Activated T-helper 1 cell treated with anti-CD3 and anti-CD28 coated beads, Interleukin-12 subunit alpha, Interleukin-12 subunit beta, Interleukin-2, Interleukin-4 antibody, amounts not matched to agents 30 ng/mL and 10 ng/mL and 1 ng/mL, durations not matched to agents 14 hours and 24 hours and 36 hours (primary cell): ENCODE data around the gene ZNFX1. TPM values are rescaled to one million over a fixed set of nuclear protein-coding genes. Genes with fewer than 3 reads are reported as not detected.
"Not testable (repeated sequence)": the region's sequence is repeated elsewhere in the genome, so short reads cannot be mapped to it uniquely, and the experiment has no call there.

Source experiments
- DNase-seq: peaks from one replicate; pipeline ENCODE4 v3.0.0; 2021; ENCODE audit warnings: low spot score
- H3K27ac Mint-ChIP-seq: one replicate; pipeline ENCODE4 v1.8.0; 2021; ENCODE audit warnings: mild to moderate bottlenecking, mixed read lengths
- H3K27me3 Mint-ChIP-seq: one replicate; pipeline ENCODE4 v1.8.0; 2022; ENCODE audit warnings: mild to moderate bottlenecking, moderate library complexity, mixed read lengths; ENCODE audit not compliant: insufficient read depth
- H3K36me3 Mint-ChIP-seq: one replicate; pipeline ENCODE4 v1.8.0; 2021; ENCODE audit warnings: low read depth, mixed read lengths
- H3K4me1 Mint-ChIP-seq: one replicate; pipeline ENCODE4 v1.8.0; 2021; ENCODE audit warnings: low read depth, mixed read lengths
- H3K4me3 Mint-ChIP-seq: one replicate; pipeline ENCODE4 v1.8.0; 2021; ENCODE audit warnings: mild to moderate bottlenecking, moderate library complexity, mixed read lengths
- H3K9me3 Mint-ChIP-seq: one replicate; pipeline ENCODE4 v1.8.0; 2021; ENCODE audit warnings: mixed read lengths
- intact Hi-C: fragments of 100-400 bp; cut with micrococcal nuclease; formaldehyde crosslinking; loops from one replicate; pipeline ENCODE4 v1.15.1; 2024
- total RNA-seq: library from RNA; stranded (reverse); gene quantifications from 2 replicates; pipeline ENCODE4 v1.2.3, GENCODE V29; 2022

ZNFX1 gene
- total RNA-seq, 1 donor from 2014 or later = 68.9 TPM

DNA sequence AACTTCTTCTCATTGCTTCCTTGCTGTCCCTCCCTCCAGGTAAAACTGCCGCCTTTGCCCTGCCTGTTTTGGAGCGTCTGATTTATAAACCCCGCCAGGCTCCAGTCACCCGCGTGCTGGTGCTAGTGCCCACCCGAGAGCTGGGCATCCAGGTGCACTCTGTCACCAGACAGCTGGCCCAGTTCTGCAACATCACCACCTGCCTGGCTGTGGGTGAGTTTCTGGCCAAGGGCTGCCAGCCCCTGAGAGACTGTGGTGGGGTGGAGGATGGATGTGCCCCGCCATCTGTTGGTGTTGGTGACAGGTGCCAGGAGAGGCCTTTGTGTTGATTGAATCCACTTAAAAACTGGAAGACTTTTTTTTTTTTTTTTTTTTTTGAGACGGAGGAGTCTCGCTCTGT, 49.2 kb downstream of the ZNFX1 start:
- Mint-ChIP-seq H3K27me3 (no peaks in the 10 kb centered on the region), H3K9me3 (no peaks in the 10 kb centered on the region), H3K36me3 (peaks cover 44% of the 10 kb centered on the region), H3K4me3 (no peak overlapping the region), H3K4me1 (no peaks in the 10 kb centered on the region), H3K27ac (no peak overlapping the region)
- intact Hi-C loops = no loop called here
- DNase-seq = no peak

DNA sequence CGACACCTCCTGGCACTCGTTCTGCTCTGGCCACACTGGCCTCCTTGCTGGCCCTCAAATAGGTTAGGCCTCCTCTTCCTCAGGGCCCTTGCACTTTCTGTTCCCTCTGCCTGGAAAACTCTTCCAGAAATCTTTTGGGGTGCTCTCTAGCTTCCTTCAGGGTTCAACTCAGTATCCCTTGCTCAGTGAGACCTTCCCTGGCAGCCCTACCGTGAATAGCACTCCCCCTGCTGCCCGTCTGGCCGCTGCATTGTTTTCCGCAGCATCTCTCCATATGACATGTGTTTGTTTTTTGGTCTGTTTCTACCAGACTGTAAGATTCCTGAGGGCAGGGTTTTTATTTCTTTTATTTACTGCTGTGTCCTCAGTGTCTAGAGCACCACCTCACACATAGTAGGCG, 52.0 kb downstream of the ZNFX1 start:
- H3K27me3 Mint-ChIP-seq = no peaks in the 10 kb centered on the region
- H3K4me1 Mint-ChIP-seq = peaks cover 2% of the 10 kb centered on the region
- no peak for DNase-seq
- intact Hi-C loops = no loop called here
- no peak overlapping the region for H3K4me3 Mint-ChIP-seq
- H3K36me3 Mint-ChIP-seq = peaks cover 42% of the 10 kb centered on the region
- H3K27ac Mint-ChIP-seq = no peak overlapping the region
- no peaks in the 10 kb centered on the region for H3K9me3 Mint-ChIP-seq

DNA sequence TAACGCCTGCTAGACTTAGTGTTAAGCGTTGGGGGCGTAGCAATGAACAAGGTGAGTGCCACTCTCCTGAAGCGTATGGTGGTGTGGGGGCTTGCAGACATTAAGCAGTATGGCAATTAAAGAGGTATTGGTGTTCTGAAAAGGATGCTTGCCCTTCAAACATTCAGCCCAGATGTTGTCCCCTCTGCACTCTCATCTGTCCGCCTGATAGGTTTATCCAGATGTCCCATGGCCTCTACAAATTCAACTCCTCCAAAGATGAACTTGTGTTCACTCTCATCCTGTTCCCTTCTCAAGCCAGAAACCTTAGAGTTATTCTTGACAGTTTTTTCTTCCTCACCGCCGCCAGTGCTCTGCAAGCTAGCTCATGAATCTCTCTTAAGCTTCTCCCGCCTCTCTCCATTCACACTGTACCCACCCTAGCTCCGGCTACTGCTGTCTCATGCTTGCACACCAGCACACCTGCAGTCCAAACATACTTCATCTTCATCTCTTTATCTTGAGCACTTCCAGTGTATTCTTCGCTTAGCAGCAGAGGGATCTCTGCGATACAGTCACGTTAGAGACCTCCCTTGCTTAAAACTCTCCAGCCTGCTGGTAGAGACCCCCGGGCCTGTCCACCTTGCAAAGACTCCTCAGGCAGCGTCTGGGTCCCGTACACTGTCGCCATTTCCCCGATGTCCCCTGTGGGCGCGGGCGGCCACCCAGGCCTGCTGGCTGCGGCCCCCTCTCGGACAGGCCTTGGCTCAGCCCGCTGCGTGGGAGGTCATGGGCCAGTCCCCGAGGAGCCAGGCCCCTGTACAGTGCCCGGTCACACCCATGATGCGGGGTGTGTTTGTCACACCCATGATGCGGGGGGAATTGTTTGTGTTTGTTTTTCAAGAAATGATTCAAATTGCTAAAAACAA, 57.7 kb downstream of the ZNFX1 start:
- no peak for DNase-seq
- peaks cover 22% of the 10 kb centered on the region for H3K36me3 Mint-ChIP-seq
- no peaks in the 10 kb centered on the region for H3K9me3 Mint-ChIP-seq
- peak overlapping the region; percentile 98 for H3K27ac Mint-ChIP-seq
- H3K4me3 Mint-ChIP-seq = peak overlapping the region; percentile 97
- intact Hi-C loops = loop anchor here (1.0 to 5.0 kb wide), 6 partner anchors 32 to 892 kb away; partner anchors contain the start of genes ARFGEF2, CSE1L, STAU1 and UBE2V1
- no peaks in the 10 kb centered on the region for H3K27me3 Mint-ChIP-seq
- H3K4me1 Mint-ChIP-seq = peaks cover 26% of the 10 kb centered on the region

DNA sequence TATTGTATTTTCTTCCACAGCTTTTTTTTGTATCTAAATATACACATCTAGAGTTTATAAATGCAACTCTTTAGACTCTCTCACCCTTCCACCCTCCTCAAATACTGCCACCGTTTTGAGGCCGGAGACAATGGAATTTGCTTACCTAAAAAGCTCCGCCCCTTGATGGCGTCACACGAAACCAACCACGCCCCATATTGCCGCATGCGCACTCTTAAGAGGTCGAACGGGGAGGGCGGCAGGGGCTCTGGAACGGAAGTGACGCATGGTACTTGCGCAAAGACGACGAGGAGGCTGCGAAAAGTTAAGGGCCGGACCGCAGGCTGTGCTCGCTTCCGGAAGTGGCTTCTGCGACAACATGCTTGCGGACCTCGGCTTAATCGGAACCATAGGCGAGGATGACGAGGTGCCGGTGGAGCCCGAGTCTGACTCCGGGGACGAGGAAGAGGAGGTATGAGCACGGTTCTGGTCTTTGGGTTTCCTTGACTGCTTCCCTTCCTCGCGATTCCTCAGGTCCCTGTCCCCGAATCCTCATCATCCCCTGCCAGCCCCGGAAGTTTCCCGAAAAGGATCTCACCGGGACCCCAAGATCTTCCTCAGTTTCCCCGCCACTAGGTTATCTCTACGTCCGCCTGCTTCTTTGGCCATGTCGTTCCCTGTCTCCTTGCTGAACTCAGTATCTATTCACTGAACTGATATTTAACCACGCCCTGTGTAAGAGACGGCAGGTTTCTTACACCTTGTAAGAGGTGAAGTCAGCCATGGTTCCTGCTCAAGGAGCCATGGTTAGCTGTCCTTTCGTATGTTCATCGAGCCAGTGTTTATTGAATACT, 58.5 kb downstream of the ZNFX1 start, which contains the start of gene DDX27:
Gene DDX27, plus strand, starts transcription at position 326 of the 833 bp plus-strand sequence. Its CDS starts 33 bp downstream, at position 359.
- peak; percentile 95 for DNase-seq
- H3K4me3 Mint-ChIP-seq = peak within 1 kb of the TSS; percentile 97
- H3K9me3 Mint-ChIP-seq = no peaks in the 10 kb centered on the region
- peak within 1 kb of the TSS; percentile 98 for H3K27ac Mint-ChIP-seq
- H3K4me1 Mint-ChIP-seq = peaks cover 26% of the 10 kb centered on the region
- intact Hi-C loops = loop anchor here (1.0 to 5.0 kb wide), 5 partner anchors 31 to 893 kb away; partner anchors contain the start of genes ARFGEF2, CSE1L, STAU1 and UBE2V1
- H3K27me3 Mint-ChIP-seq = no peaks in the 10 kb centered on the region
- H3K36me3 Mint-ChIP-seq = peaks cover 18% of the 10 kb centered on the region

DNA sequence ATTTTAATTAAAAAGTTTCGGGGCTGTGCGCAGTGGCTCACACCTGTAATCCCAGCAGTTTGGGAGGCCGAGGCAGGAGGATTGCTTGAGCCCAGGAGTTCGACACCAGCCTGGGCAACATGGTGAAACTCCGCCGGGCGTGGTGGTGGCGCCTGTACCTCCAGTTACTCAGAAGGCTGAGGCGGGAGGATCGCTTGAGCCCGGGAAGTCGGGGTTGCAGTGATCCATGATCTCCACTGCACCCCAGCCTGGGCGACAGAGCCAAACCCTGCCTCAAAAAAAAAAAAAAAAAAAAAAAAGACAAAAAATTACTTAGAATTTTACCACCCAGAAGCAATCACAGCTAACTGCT, 59.1 kb downstream of the ZNFX1 start:
- H3K27ac Mint-ChIP-seq = peak overlapping the region; percentile 98
- peaks cover 26% of the 10 kb centered on the region for H3K4me1 Mint-ChIP-seq
- not testable (repeated sequence) for H3K27me3 Mint-ChIP-seq, H3K9me3 Mint-ChIP-seq, DNase-seq, H3K4me3 Mint-ChIP-seq
- H3K36me3 Mint-ChIP-seq = peaks cover 14% of the 10 kb centered on the region
- intact Hi-C loops = loop anchor here (1.0 to 5.0 kb wide), 5 partner anchors 30 to 894 kb away; partner anchors contain the start of genes ARFGEF2, CSE1L, STAU1 and UBE2V1

DNA sequence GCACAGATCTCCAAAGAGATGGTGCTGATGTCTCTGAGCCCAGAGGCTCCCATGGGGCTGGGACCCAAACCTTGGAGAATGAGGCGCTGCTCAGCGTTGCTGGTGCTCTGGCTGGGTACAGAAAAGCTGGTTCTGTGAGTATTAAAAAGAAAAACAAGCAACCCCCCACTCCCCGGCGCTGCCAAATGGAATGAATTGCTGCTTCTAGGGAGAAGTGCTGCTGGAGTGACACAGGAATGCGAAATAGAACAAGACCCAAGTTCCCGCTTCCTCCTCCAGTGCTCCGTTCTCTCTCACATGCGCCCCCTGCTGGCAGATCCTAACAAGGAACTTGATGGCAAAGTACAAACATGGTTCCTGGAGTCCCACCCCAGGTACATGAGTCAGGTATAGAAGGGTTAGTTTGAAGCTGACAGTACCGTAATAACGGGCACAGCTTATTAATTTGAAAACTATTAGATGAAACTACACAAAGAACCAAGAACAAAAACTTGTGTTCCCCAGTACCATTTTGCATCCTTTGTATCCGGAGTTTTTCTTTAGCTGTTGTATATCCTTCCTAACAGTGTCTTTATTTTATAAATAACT, 60.8 kb downstream of the ZNFX1 start:
- peaks cover 9% of the 10 kb centered on the region for H3K36me3 Mint-ChIP-seq
- H3K27ac Mint-ChIP-seq = peak overlapping the region; percentile 46
- H3K4me1 Mint-ChIP-seq = peaks cover 26% of the 10 kb centered on the region
- peak; percentile 83 for DNase-seq
- intact Hi-C loops = loop anchor here (1.0 to 5.0 kb wide), 5 partner anchors 51 to 895 kb away; partner anchors contain the start of genes ARFGEF2 and UBE2V1
- peak overlapping the region; percentile 62 for H3K4me3 Mint-ChIP-seq
- no peaks in the 10 kb centered on the region for H3K27me3 Mint-ChIP-seq
- H3K9me3 Mint-ChIP-seq = no peaks in the 10 kb centered on the region

DNA sequence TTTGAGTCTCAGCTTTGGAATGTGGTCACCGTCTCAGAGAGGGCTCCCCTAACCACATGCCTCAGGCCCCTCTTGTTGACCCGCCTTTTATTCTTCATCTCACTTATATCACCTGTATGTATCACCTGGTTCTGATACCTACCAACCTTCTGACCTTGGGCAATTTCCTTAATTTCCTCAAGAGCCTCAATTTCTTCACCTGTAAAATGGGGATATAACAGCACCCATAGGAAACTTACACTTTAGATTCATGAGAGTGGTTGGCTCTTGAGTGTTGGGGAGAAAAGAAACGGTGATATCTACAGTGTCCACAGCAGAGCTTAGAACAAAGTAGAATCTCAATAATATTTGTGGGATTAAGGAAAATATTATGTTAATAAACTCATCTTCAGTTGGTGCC, 62.6 kb downstream of the ZNFX1 start:
- peaks cover 6% of the 10 kb centered on the region for H3K36me3 Mint-ChIP-seq
- no peak overlapping the region for H3K4me3 Mint-ChIP-seq
- peaks cover 3% of the 10 kb centered on the region for H3K9me3 Mint-ChIP-seq
- H3K27ac Mint-ChIP-seq = no peak overlapping the region
- no peak for DNase-seq
- intact Hi-C loops = loop anchor here (5.0 kb wide), 2 partner anchors 293 to 897 kb away; partner anchors contain the start of genes ARFGEF2 and UBE2V1
- H3K4me1 Mint-ChIP-seq = peaks cover 18% of the 10 kb centered on the region
- peaks cover 2% of the 10 kb centered on the region for H3K27me3 Mint-ChIP-seq

DNA sequence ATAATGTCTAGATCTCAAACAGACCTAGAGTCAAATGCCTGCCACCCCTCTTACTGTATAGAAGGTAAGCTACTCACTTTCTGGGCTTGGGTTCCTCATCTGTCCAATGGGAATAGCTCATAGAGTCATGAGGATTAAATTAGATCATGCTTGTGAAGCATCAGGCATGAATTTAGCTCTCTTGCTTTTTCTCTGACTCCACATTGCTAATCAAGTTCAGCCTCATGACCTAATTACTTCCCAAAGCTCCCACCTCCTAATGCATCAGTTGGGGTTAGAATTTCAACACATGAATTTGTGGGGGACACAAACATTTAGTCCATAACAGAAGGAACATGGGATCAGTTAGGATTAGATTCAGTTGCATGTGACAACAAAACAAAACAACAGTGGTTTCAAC, 63.3 kb downstream of the ZNFX1 start:
- H3K9me3 Mint-ChIP-seq = peaks cover 6% of the 10 kb centered on the region
- H3K36me3 Mint-ChIP-seq = peaks cover 2% of the 10 kb centered on the region
- H3K4me3 Mint-ChIP-seq = no peak overlapping the region
- intact Hi-C loops = no loop called here
- DNase-seq = no peak
- no peak overlapping the region for H3K27ac Mint-ChIP-seq
- peaks cover 2% of the 10 kb centered on the region for H3K27me3 Mint-ChIP-seq
- peaks cover 13% of the 10 kb centered on the region for H3K4me1 Mint-ChIP-seq

DNA sequence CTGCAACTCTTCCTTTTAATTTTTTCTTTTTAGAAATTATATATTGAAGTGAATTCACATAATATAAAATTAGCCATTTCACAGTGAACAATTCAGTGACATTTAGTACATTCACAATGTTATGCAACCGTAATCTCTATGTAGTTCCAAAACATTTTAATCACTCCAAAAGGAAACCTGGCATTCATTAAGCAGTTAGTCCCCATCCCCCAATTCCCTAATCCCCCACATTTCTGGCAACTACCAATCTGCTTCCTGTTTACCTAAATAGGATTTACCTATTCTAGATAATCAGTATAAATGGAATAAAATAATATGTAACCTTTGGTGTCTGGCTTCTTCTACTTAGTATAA, 67.1 kb downstream of the ZNFX1 start:
- peaks cover 2% of the 10 kb centered on the region for H3K27me3 Mint-ChIP-seq
- no peak for DNase-seq
- no peaks in the 10 kb centered on the region for H3K4me1 Mint-ChIP-seq
- no peak overlapping the region for H3K27ac Mint-ChIP-seq
- H3K9me3 Mint-ChIP-seq = peaks cover 6% of the 10 kb centered on the region
- intact Hi-C loops = no loop called here
- peaks cover 2% of the 10 kb centered on the region for H3K36me3 Mint-ChIP-seq
- H3K4me3 Mint-ChIP-seq = no peak overlapping the region

DNA sequence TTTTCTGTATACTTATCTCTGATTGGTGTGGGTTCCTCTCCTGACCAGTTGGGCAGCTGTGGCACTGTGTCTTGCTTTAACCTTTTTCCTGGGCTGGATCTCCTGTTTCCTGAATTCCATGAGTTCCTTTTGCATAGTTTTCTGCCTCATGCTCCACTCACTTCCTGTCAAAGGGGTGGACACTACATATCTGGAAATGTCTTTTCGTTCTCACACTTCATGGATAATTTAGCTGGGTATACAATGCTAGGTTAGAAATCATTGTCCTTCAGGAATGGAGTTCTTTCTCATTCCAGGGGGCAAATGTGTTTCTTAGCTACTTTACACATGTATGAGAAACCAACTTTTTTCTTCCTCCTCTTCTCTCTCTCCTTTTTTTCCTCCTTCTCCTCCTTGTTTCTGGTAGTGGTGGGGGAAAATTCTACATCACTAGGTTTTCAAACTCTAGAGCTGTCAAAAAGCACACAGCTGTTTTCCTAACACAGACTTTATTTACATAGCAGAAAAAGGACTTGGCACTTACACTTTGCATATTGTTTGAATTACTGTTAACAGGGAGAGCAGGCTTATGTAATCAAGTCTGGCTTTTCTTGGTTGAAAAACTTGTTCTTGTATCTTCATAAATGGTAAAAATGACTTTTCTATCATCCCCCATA, 67.6 kb downstream of the ZNFX1 start:
- H3K36me3 Mint-ChIP-seq = peaks cover 2% of the 10 kb centered on the region

DNA sequence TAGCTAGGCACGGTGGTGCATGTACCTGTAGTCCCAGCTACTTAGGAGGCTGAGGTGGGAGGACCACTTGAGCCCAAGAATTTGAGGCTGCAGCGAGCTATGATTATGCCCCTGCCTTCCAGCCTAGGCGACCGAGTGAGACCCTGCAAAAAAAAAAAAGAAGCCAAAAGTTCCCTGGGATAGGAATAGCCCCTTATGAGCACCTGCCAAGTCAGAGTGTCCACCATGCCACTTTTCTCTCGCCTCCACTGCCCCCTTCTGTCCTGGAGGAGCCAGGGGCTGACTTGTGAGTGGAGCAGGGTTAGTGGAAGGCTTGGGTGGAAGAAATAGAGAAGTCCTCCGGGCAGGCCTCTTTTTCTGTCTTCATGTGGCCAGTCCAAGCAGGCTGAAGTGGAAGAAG, 70.8 kb downstream of the ZNFX1 start:
- Mint-ChIP-seq H3K9me3 (peaks cover 6% of the 10 kb centered on the region), H3K27me3 (peaks cover 7% of the 10 kb centered on the region), H3K36me3 (peaks cover 2% of the 10 kb centered on the region), H3K4me3 (no peak overlapping the region), H3K4me1 (no peaks in the 10 kb centered on the region), H3K27ac (no peak overlapping the region)
- DNase-seq = no peak
- intact Hi-C loops = no loop called here

More for the DNA sequence above, 67.6 kb downstream of the ZNFX1 start:
- DNase-seq = no peak
- intact Hi-C loops = no loop called here
- Mint-ChIP-seq H3K27me3 (peaks cover 2% of the 10 kb centered on the region), H3K27ac (peak overlapping the region; percentile 31), H3K4me3 (no peak overlapping the region), H3K9me3 (peaks cover 6% of the 10 kb centered on the region), H3K4me1 (no peaks in the 10 kb centered on the region)

DNA sequence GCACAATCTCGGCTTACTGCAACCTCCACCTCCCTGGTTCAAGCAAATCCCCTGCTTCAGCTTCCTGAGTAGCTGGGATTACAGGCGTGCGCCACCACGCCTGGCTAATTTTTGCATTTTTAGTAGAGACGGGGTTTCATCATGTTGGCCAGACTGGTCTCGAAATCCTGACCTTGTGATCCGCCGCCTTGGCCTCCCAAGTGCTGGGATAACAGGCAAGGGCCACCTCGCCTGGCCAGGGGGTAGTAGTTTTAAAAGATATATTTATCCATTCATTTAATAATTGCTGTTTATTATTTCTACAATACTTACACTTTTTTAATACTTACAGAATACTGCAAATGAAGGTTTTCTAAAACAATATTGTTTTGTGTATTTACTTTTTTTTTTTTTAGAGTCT, 74.1 kb downstream of the ZNFX1 start:
- Mint-ChIP-seq H3K27ac (no peak overlapping the region), H3K9me3 (no peaks in the 10 kb centered on the region), H3K4me1 (no peaks in the 10 kb centered on the region), H3K27me3 (peaks cover 7% of the 10 kb centered on the region), H3K4me3 (no peak overlapping the region), H3K36me3 (no peaks in the 10 kb centered on the region)
- intact Hi-C loops = no loop called here
- no peak for DNase-seq
